Neural progenitor cell (in vitro differentiated cells): Measurements from ENCODE around the gene RIC1. TPM values are rescaled to one million over a fixed set of nuclear protein-coding genes. Genes with fewer than 3 reads are reported as not detected.

Experiments
- DNase-seq: peaks from one replicate; pipeline ENCODE4 v3.0.0-alpha.2; 2016; ENCODE audit warnings: low spot score
- H2AFZ ChIP-seq: fragments of 200-600 bp; sonication (generic); replicated peaks from 2 replicates; pipeline ENCODE4 v1.6.1; 2016; ENCODE audit warnings: antibody characterized with exemption
- H3F3A ChIP-seq: fragments of 200-600 bp; sonication (generic); 2 replicates; pipeline ENCODE4 v1.6.1; 2016; ENCODE audit warnings: antibody characterized with exemption, low read depth
- H3K27ac ChIP-seq: fragments of 200-600 bp; sonication (generic); 2 replicates; pipeline ENCODE4 v1.5.1; 2016; ENCODE audit warnings: mild to moderate bottlenecking
- H3K27me3 ChIP-seq: fragments of 200-600 bp; sonication (generic); 2 replicates; pipeline ENCODE4 v1.6.1; 2016; ENCODE audit warnings: mild to moderate bottlenecking, moderate library complexity
- H3K36me3 ChIP-seq: fragments of 200-600 bp; sonication (generic); 2 replicates; pipeline ENCODE4 v1.5.1; 2016
- H3K4me1 ChIP-seq: fragments of 200-600 bp; sonication (generic); 2 replicates; pipeline ENCODE4 v1.6.1; 2016; ENCODE audit warnings: mixed run types
- H3K4me2 ChIP-seq: fragments of 200-600 bp; sonication (generic); 2 replicates; pipeline ENCODE4 v1.6.1; 2016
- H3K4me3 ChIP-seq: fragments of 200-600 bp; sonication (generic); 2 replicates; pipeline ENCODE4 v1.5.1; 2016
- H3K79me2 ChIP-seq: fragments of 200-600 bp; sonication (generic); 2 replicates; pipeline ENCODE4 v1.6.1; 2016; ENCODE audit warnings: low read depth
- H3K9ac ChIP-seq: fragments of 200-600 bp; sonication (generic); 2 replicates; pipeline ENCODE4 v1.6.1; 2016
- H3K9me3 ChIP-seq: fragments of 200-600 bp; sonication (generic); 2 replicates; pipeline ENCODE4 v1.5.1; 2016; ENCODE audit warnings: low read depth
- H4K20me1 ChIP-seq: fragments of 200-600 bp; sonication (generic); 2 replicates; pipeline ENCODE4 v1.6.1; 2016; ENCODE audit warnings: low read depth
- H3K27ac Mint-ChIP-seq: 3 replicates; pipeline ENCODE4 v1.8.0; 2021; ENCODE audit warnings: mixed read lengths
- H3K27me3 Mint-ChIP-seq: 2 replicates; pipeline ENCODE4 v1.8.0; 2022; ENCODE audit warnings: low read depth, mild to moderate bottlenecking, inconsistent platforms, moderate library complexity, mixed read lengths; ENCODE audit not compliant: insufficient read depth
- H3K36me3 Mint-ChIP-seq: 3 replicates; pipeline ENCODE4 v1.8.0; 2021; ENCODE audit warnings: mixed read lengths
- H3K4me1 Mint-ChIP-seq: 3 replicates; pipeline ENCODE4 v1.8.0; 2021; ENCODE audit warnings: mixed read lengths
- H3K4me3 Mint-ChIP-seq: 3 replicates; pipeline ENCODE4 v1.8.0; 2021; ENCODE audit warnings: mild to moderate bottlenecking, moderate library complexity, mixed read lengths
- H3K9me3 Mint-ChIP-seq: 3 replicates; pipeline ENCODE4 v1.8.0; 2020; ENCODE audit warnings: mixed read lengths
- CTCF ChIP-seq: fragments of 200-600 bp; sonication (generic); IDR thresholded peaks from 2 replicates; pipeline ENCODE4 v1.5.1; 2017; ENCODE audit warnings: antibody characterized with exemption, mild to moderate bottlenecking
- EZH2 ChIP-seq: fragments of 200-600 bp; sonication (generic); IDR thresholded peaks from 2 replicates; pipeline ENCODE4 v1.6.1; 2017; ENCODE audit warnings: antibody characterized with exemption, mild to moderate bottlenecking, moderate library complexity
- EZH2phosphoT487 ChIP-seq: fragments of 200-600 bp; sonication (generic); IDR thresholded peaks from 2 replicates; pipeline ENCODE4 v1.6.1; 2017; ENCODE audit warnings: antibody characterized with exemption
- total RNA-seq: library from RNA; depleted of rRNA; stranded (reverse); fragments of >200 nt; gene quantifications from 2 replicates; pipeline ENCODE4 v1.2.3, GENCODE V29; 2015; ENCODE audit warnings: low replicate concordance

The RIC1 gene
- total RNA-seq, 1 donor from 2014 or later, result 31.9 TPM

- Mint-ChIP-seq H3K4me3 (no peak overlapping the region), H3K36me3 (no peaks in the 10 kb centered on the region), H3K4me1 (no peaks in the 10 kb centered on the region), H3K27ac (no peak overlapping the region), H3K9me3 (no peaks in the 10 kb centered on the region), H3K27me3 (peaks cover 2% of the 10 kb centered on the region)
- no peaks in the 10 kb centered on the region for H4K20me1 ChIP-seq
- H2AFZ ChIP-seq, result no peak overlapping the region
- H3K4me1 ChIP-seq, result no peaks in the 10 kb centered on the region
- H3K4me2 ChIP-seq, result no peak overlapping the region
- H3K27me3 ChIP-seq, result no peaks in the 10 kb centered on the region
- no peak overlapping the region for H3K4me3 ChIP-seq
- no peaks in the 10 kb centered on the region for H3K9me3 ChIP-seq
- DNase-seq, result no peak
- no peaks in the 10 kb centered on the region for H3K36me3 ChIP-seq
- TF ChIP-seq CTCF (no peak), EZH2 (no peak), EZH2phosphoT487 (no peak)
- no peak overlapping the region for H3K27ac ChIP-seq
- H3K9ac ChIP-seq, result no peak overlapping the region
- H3K79me2 ChIP-seq, result no peaks in the 10 kb centered on the region
- no peaks in the 10 kb centered on the region for H3F3A ChIP-seq
Measured at GRCh38 chr9:5620494-5620893, 8.4 kb upstream of the RIC1 start.

DNA sequence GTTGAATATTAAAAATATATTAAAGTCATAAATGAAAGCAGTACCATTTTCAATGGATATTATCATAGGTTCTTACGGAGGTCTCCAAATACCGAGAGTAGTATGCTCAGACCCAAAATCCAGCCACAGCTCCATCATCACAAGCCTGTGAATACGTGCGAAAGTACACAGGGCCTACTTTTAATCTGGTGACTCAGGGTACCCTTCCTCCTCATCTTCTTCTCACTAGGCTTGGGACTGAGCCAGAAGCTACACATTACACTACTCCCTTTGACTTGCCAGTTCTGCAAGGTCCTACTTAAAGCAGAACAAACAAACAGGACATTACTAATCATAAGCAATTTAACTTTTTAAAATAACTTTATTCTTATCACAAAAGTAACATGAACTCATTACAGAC is 7.6 kb upstream of the RIC1 start:
- Mint-ChIP-seq H3K27me3 (peaks cover 2% of the 10 kb centered on the region), H3K9me3 (no peaks in the 10 kb centered on the region), H3K27ac (no peak overlapping the region), H3K4me3 (no peak overlapping the region), H3K4me1 (peaks cover 2% of the 10 kb centered on the region), H3K36me3 (peaks cover 2% of the 10 kb centered on the region)
- TF ChIP-seq EZH2, result no peak
- TF ChIP-seq EZH2phosphoT487, result no peak
- TF ChIP-seq CTCF, result no peak
- Histone ChIP-seq H3K4me1 (no peaks in the 10 kb centered on the region), H3K4me3 (no peak overlapping the region), H3K9me3 (no peaks in the 10 kb centered on the region), H3K9ac (no peak overlapping the region), H2AFZ (no peak overlapping the region), H3K4me2 (no peak overlapping the region), H4K20me1 (no peaks in the 10 kb centered on the region), H3K27me3 (no peaks in the 10 kb centered on the region), H3K79me2 (no peaks in the 10 kb centered on the region), H3K36me3 (no peaks in the 10 kb centered on the region), H3F3A (no peaks in the 10 kb centered on the region), H3K27ac (no peak overlapping the region)
- no peak for DNase-seq

DNA sequence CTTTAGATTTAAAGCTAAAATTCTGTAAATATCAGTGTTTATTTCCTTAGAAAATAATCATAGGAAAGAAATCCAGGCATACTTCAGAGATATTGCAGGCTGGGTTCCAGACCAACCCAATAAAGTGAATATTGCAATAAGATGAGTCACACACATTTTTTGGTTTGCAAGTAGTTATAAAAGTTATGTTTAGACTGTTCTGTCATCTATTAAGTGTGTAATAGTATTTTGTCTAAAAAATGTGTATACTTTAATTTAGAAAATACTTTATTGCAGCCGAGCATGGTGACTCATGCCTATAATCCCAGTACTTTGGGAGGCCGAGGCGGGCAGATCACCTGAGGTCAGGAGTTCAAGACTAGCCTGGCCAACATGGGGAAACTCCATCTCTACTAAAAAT is 6.9 kb upstream of the RIC1 start:
- no peaks in the 10 kb centered on the region for H3K4me1 ChIP-seq
- Mint-ChIP-seq H3K4me3 (no peak overlapping the region), H3K9me3 (no peaks in the 10 kb centered on the region), H3K27ac (no peak overlapping the region), H3K4me1 (peaks cover 6% of the 10 kb centered on the region), H3K36me3 (peaks cover 2% of the 10 kb centered on the region), H3K27me3 (peaks cover 2% of the 10 kb centered on the region)
- no peaks in the 10 kb centered on the region for H3K79me2 ChIP-seq
- no peak overlapping the region for H3K27ac ChIP-seq
- H2AFZ ChIP-seq, result no peak overlapping the region
- no peaks in the 10 kb centered on the region for H3K27me3 ChIP-seq
- H3K9ac ChIP-seq, result no peak overlapping the region
- TF ChIP-seq CTCF (no peak), EZH2 (no peak), EZH2phosphoT487 (no peak)
- DNase-seq, result no peak
- no peak overlapping the region for H3K4me3 ChIP-seq
- H3F3A ChIP-seq, result no peaks in the 10 kb centered on the region
- H3K4me2 ChIP-seq, result no peak overlapping the region
- H3K36me3 ChIP-seq, result no peaks in the 10 kb centered on the region
- H3K9me3 ChIP-seq, result no peaks in the 10 kb centered on the region
- no peaks in the 10 kb centered on the region for H4K20me1 ChIP-seq
